Activated T-helper 17 cell treated with anti-CD3 and anti-CD28 coated beads, Interleukin-2, amount 50 U/mL, for 72 hours (primary cell): ENCODE measurements around the gene STK11. TPM values are rescaled to one million over a fixed set of nuclear protein-coding genes. Genes with fewer than 3 reads are reported as not detected.
"Not testable (repeated sequence)": the region's sequence is repeated elsewhere in the genome, so short reads cannot be mapped to it uniquely, and the experiment has no call there.

ENCODE experiments used
- ATAC-seq: fragments of 150-1000 bp; cut with Tn5 transposase; replicated peaks from 2 replicates; pipeline ENCODE4 v1.10.0; 2021; ENCODE audit warnings: mild to moderate bottlenecking, moderate library complexity
- H3K27ac Mint-ChIP-seq: one replicate; pipeline ENCODE4 v1.8.0; 2022; ENCODE audit warnings: mixed read lengths
- H3K27me3 Mint-ChIP-seq: one replicate; pipeline ENCODE4 v1.8.0; 2022; ENCODE audit warnings: mixed read lengths
- H3K36me3 Mint-ChIP-seq: one replicate; pipeline ENCODE4 v1.8.0; 2022; ENCODE audit warnings: low read depth, mild to moderate bottlenecking, mixed read lengths
- H3K4me1 Mint-ChIP-seq: one replicate; pipeline ENCODE4 v1.8.0; 2022; ENCODE audit warnings: mixed read lengths
- H3K4me3 Mint-ChIP-seq: one replicate; pipeline ENCODE4 v1.8.0; 2022; ENCODE audit warnings: mild to moderate bottlenecking, mixed read lengths
- H3K9me3 Mint-ChIP-seq: one replicate; pipeline ENCODE4 v1.8.0; 2022; ENCODE audit warnings: mixed read lengths
- total RNA-seq, 2 donors: library from RNA; stranded (reverse); gene quantifications; one replicate each; pipeline ENCODE4 v1.2.3, GENCODE V29; 2022

The STK11 gene
- total RNA-seq, 2 donors from 2014 or later = 77.0 to 86.6 TPM

- Mint-ChIP-seq H3K27me3 (peaks cover 5% of the 10 kb centered on the region), H3K9me3 (no peaks in the 10 kb centered on the region), H3K36me3 (peaks cover 6% of the 10 kb centered on the region), H3K27ac (no peak overlapping the region), H3K4me3 (peak overlapping the region; percentile 88), H3K4me1 (peaks cover 11% of the 10 kb centered on the region)
- ATAC-seq = peak; percentile 60
Observed at GRCh38 chr19:1239796-1240737, 34.5 kb downstream of the STK11 start.

GRCh38 chr19:1240925-1241324 is 35.3 kb downstream of the STK11 start:
- H3K27me3 Mint-ChIP-seq = peaks cover 5% of the 10 kb centered on the region
- H3K27ac Mint-ChIP-seq = peak overlapping the region; percentile 92

DNA sequence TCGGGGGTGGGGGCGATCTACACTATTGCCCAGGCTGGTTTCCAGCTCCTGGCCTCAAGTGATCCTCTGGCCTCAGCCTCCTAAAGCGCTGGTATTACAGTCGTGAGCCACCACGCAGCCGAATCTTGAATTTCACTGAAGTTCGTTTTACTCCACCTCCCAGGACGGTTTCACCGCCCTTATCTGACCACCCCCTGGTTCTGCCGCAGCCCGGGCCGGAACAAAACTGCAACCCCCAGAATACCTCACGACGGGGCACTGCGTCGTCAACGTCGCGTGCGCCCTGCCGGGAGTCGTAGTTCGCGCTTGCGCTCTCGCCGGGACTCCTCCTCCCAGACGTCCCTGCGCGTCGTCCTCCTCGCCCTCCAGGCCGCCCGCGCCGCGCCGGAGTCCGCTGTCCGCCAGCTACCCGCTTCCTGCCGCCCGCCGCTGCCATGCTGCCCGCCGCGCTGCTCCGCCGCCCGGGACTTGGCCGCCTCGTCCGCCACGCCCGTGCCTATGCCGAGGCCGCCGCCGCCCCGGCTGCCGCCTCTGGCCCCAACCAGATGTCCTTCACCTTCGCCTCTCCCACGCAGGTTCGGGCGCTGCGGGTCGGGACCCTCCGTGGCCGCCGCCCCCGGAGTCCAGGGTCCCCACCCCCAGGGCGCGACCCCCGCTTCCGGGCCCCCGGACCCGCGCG is 36.0 kb downstream of the STK11 start, which contains the start of gene ATP5F1D:
Gene ATP5F1D, plus strand, starts transcription at position 335 of the 679 bp plus-strand sequence. Its CDS starts 100 bp downstream, at position 435.
- Mint-ChIP-seq H3K4me1 (peaks cover 11% of the 10 kb centered on the region), H3K4me3 (peak within 1 kb of the TSS; percentile 88), H3K27ac (peak within 1 kb of the TSS; percentile 92), H3K27me3 (peaks cover 5% of the 10 kb centered on the region), H3K36me3 (peaks cover 6% of the 10 kb centered on the region), H3K9me3 (no peaks in the 10 kb centered on the region)
- ATAC-seq = peak; percentile 81

More at GRCh38 chr19:1240925-1241324, 35.3 kb downstream of the STK11 start:
- peaks cover 11% of the 10 kb centered on the region for H3K4me1 Mint-ChIP-seq
- no peak for ATAC-seq
- H3K9me3 Mint-ChIP-seq = no peaks in the 10 kb centered on the region
- peaks cover 6% of the 10 kb centered on the region for H3K36me3 Mint-ChIP-seq
- peak overlapping the region; percentile 88 for H3K4me3 Mint-ChIP-seq

GRCh38 chr19:1243768-1244692 is 38.5 kb downstream of the STK11 start:
- H3K4me3 Mint-ChIP-seq = peak overlapping the region; percentile 88
- no peaks in the 10 kb centered on the region for H3K36me3 Mint-ChIP-seq
- peak; percentile 35 for ATAC-seq
- H3K27ac Mint-ChIP-seq = no peak overlapping the region
- no peaks in the 10 kb centered on the region for H3K27me3 Mint-ChIP-seq
- no peaks in the 10 kb centered on the region for H3K9me3 Mint-ChIP-seq
- H3K4me1 Mint-ChIP-seq = peaks cover 5% of the 10 kb centered on the region

DNA sequence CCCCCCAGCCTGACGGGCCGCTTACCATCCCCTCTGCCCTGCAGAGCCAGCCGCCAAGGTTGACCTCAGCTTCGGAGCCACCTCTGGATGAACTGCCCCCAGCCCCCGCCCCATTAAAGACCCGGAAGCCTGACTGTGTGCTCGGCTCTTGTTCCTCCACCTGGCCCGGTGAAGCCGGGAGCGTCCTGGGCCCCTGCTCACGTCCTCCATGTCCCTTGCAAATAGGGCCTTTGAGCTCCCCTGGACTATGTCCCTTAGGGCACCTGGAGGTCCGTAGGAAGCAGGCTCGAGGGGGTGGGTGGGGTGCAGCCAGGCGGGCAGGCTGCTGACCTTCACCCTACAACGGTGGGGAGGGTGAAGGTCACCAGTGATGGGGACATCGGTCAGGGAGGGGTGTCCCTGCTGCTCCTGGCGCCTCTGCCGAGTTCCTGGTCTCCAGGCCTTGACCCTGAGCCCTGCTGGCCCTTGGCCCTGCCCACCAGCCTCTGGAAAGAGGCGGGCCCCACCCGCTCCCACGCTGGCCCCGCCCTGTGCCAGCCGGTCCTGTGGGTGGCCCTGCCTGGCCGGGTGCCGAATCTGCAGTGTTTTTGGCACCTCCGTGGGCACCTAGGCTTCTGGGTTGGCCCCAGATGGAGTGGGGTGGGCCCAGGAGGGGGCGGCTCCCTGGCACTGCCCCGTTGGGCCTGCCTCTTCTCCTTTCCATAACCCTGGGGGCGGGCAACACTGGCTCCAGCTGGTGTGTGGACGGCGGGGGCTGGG is 39.3 kb downstream of the STK11 start:
- Mint-ChIP-seq H3K4me3 (peak overlapping the region; percentile 58), H3K27me3 (no peaks in the 10 kb centered on the region), H3K27ac (no peak overlapping the region), H3K9me3 (no peaks in the 10 kb centered on the region), H3K4me1 (peaks cover 5% of the 10 kb centered on the region), H3K36me3 (peaks cover 5% of the 10 kb centered on the region)
- no peak for ATAC-seq

GRCh38 chr19:1245494-1246264 is 40.1 kb downstream of the STK11 start:
- H3K27ac Mint-ChIP-seq = no peak overlapping the region
- H3K9me3 Mint-ChIP-seq = no peaks in the 10 kb centered on the region
- ATAC-seq = no peak
- H3K4me1 Mint-ChIP-seq = peaks cover 5% of the 10 kb centered on the region
- H3K4me3 Mint-ChIP-seq = no peak overlapping the region
- no peaks in the 10 kb centered on the region for H3K27me3 Mint-ChIP-seq
- peaks cover 6% of the 10 kb centered on the region for H3K36me3 Mint-ChIP-seq

- H3K4me1 Mint-ChIP-seq, H3K4me3 Mint-ChIP-seq, H3K27ac Mint-ChIP-seq, H3K9me3 Mint-ChIP-seq, H3K27me3 Mint-ChIP-seq, ATAC-seq: not testable (repeated sequence)
- peaks cover 12% of the 10 kb centered on the region for H3K36me3 Mint-ChIP-seq
Observed at GRCh38 chr19:1246265-1247087, 40.9 kb downstream of the STK11 start.

DNA sequence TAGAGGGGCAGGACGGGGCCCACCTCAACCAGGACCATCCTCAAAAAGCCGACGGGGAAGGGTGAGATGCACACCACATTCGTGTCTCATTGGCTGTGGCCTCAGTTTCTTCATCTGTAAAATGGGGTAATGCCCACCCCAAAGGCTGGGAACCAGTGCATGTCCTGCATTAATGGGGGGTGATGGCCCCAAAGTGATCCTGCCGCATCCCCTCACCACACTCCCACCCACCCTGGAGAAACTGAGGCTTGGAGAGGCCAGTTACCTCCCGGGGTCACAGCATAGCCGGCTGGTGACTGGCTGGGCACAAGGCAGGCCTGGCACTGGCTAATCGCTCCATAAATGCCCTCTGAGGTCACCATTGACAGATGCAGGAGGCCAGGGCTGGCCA is 42.2 kb downstream of the STK11 start:
- peaks cover 25% of the 10 kb centered on the region for H3K36me3 Mint-ChIP-seq
- H3K9me3 Mint-ChIP-seq = no peaks in the 10 kb centered on the region
- H3K4me3 Mint-ChIP-seq = peak overlapping the region; percentile 47
- H3K27me3 Mint-ChIP-seq = no peaks in the 10 kb centered on the region
- ATAC-seq = no peak
- H3K27ac Mint-ChIP-seq = no peak overlapping the region
- H3K4me1 Mint-ChIP-seq = no peaks in the 10 kb centered on the region

DNA sequence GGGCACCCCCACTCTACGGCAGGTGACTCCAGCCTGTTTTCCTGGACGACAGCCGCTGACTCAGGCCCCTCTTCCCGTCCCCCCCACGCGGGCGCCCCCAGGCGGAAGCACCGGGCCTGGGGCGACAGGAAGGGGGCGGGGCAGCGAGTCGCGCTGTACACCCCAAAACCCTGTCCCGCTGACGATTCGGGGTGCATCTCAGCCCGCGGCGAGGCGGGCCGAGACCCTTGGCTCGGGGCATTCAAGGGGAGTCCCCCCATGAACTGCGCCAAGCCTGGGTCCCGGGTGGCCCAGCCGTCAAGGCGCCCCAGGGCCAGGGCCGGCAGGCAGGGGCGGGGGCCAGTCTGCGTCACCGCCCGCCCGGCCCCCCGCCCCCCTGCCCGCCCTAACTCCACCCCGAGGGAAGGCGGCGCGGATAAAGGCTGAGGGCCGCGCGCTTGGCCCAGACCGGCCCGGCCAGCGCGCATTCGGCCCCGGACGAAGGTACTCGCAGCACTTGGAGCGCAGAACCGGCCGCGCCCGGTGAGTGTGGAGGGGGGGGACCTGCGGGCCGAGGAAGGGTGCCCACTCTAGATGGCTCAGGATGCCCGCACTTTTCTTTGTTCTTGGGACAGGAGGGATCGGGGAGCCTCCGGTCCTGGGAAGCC is 42.7 kb downstream of the STK11 start, which contains the start of gene MIDN:
Gene MIDN, plus strand, starts transcription at position 445 of the 647 bp plus-strand sequence. CDS start 1,714 bp downstream, outside the sequence.
- Mint-ChIP-seq H3K36me3 (peaks cover 30% of the 10 kb centered on the region), H3K9me3 (no peaks in the 10 kb centered on the region), H3K27ac (no peak within 1 kb of the TSS), H3K4me3 (peak within 1 kb of the TSS; percentile 47), H3K4me1 (no peaks in the 10 kb centered on the region), H3K27me3 (no peaks in the 10 kb centered on the region)
- peak; percentile 42 for ATAC-seq

DNA sequence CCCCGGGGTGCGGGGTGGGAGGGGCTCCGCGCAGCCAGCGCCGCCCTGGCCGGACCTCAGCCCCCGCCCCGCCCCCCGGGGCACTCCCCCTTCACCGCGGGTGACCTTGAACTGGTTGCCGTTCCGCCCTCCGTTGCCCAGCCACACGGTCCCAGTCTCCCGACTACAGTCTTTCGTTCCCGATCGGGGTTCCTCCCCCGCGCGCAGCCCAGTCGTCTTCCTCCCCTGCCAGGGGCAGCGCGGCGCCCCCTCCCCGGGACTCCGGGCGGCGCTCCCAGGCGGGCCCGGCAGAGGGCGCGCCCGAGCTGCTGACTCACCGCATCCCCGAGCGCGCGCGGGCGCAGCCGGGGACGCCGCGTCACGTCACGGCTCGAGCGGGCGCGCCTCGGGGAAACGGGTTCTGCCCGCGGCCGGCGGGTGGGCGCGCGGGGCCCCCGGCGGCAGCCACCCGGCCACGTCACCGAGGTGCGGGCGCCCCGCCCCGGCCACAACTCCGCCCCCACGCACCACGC is 43.3 kb downstream of the STK11 start:
- Mint-ChIP-seq H3K36me3 (peaks cover 36% of the 10 kb centered on the region), H3K4me1 (no peaks in the 10 kb centered on the region), H3K27ac (no peak overlapping the region), H3K9me3 (no peaks in the 10 kb centered on the region), H3K27me3 (no peaks in the 10 kb centered on the region), H3K4me3 (peak overlapping the region; percentile 47)
- peak; percentile 20 for ATAC-seq

DNA sequence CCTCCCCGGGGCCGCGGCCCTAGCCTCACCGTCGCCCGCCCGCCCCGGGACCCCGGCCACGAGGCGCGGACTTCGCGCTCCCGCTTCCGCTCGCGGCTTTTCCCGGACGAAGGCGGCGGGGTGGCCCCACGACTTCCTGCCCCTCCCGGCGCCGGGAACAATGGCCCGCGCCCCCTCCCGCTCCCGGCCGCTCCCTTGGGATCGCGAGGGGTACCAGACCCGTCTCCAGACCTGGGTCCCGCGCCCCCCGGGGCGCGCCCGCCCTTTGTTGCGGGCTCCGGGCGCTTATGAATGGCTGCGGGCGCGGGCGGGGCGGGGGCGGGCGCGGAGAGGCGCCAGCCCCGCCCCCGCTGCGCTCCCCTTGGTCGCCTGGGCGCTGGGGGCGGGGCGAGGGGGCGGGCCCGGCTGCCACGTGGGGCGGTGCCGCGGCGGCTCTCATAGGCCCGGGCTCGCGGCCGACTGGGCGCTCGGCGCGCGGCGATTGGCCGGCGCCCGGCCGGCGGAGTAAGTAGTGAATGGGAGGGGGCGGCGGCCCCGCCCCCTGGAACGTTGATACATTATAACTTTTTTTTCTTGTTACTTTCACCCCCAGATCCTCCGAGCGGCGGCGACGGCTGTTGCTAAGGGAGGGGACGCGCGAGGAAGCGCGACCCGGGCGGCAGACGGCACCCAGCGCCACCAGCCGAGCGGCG is 43.9 kb downstream of the STK11 start:
- Mint-ChIP-seq H3K27ac (peak overlapping the region; percentile 73), H3K36me3 (peaks cover 37% of the 10 kb centered on the region), H3K4me1 (no peaks in the 10 kb centered on the region), H3K27me3 (no peaks in the 10 kb centered on the region), H3K9me3 (no peaks in the 10 kb centered on the region), H3K4me3 (peak overlapping the region; percentile 49)
- ATAC-seq = peak; percentile 61
